ENCODE measurements around the gene PHLPP1. TPM values are rescaled to one million over a fixed set of nuclear protein-coding genes. Genes with fewer than 3 reads are reported as not detected.

The PHLPP1 gene
- total RNA-seq, 2 donors from 2014 or later: 8.6 to 20.8 TPM

GRCh38 chr18:62728254-62728653, 12.9 kb downstream of the PHLPP1 start:
- H3K9me3 ChIP-seq: no peaks in the 10 kb centered on the region
- H3K27me3 ChIP-seq: no peaks in the 10 kb centered on the region
- ATAC-seq (no peak), DNase-seq (no peak)
- H3K4me3 ChIP-seq: no peak overlapping the region
- H3K27ac ChIP-seq: no peak overlapping the region
- H3K36me3 ChIP-seq (replicated peaks in 1 of 2; ENCODE audit: insufficient read depth in 1 of 2, low read depth in 2 of 2): no peaks in the 10 kb centered on the region
- 97 to 100% methylated on average over 2 of the region's 2 CpGs for WGBS, 2 donors
- TF ChIP-seq POLR2A (IDR thresholded peaks at IDR 0.05): no peak
- TF ChIP-seq CTCF (IDR thresholded peaks at IDR 0.05): no peak
- intact Hi-C loops (cut with DNase I): loop anchor here (10.0 kb wide), 1 partner anchor 67 kb away; no protein-coding TSS in a partner anchor
- H3K4me1 ChIP-seq: peaks cover 13% of the 10 kb centered on the region

- 89 to 90% methylated on average over 13 of the region's 13 CpGs for WGBS, 2 donors
- H3K4me3 ChIP-seq: no peak overlapping the region
- no peak overlapping the region for H3K27ac ChIP-seq
- H3K27me3 ChIP-seq: no peaks in the 10 kb centered on the region
- H3K36me3 ChIP-seq (replicated peaks in 1 of 2; ENCODE audit: insufficient read depth in 1 of 2, low read depth in 2 of 2): no peaks in the 10 kb centered on the region
- DNase-seq (no peak), ATAC-seq (no peak)
- peaks cover under 1% of the 10 kb centered on the region for H3K4me1 ChIP-seq
- no peaks in the 10 kb centered on the region for H3K9me3 ChIP-seq
- intact Hi-C loops (cut with DNase I): loop anchor here (10.0 kb wide), 1 partner anchor 65 kb away; no protein-coding TSS in a partner anchor
- TF ChIP-seq POLR2A (IDR thresholded peaks at IDR 0.05) (no peak), CTCF (IDR thresholded peaks at IDR 0.05) (no peak)
These were observed 14.4 kb downstream of the PHLPP1 start for GRCh38 chr18:62729487-62730386.

- Histone ChIP-seq H3K9me3 (no peaks in the 10 kb centered on the region), H3K4me3 (no peak overlapping the region), H3K36me3 (replicated peaks in 1 of 2; ENCODE audit: insufficient read depth in 1 of 2, low read depth in 2 of 2) (no peaks in the 10 kb centered on the region), H3K27me3 (no peaks in the 10 kb centered on the region), H3K4me1 (no peaks in the 10 kb centered on the region), H3K27ac (no peak overlapping the region)
- intact Hi-C loops (cut with DNase I): no loop called here
- TF ChIP-seq POLR2A (IDR thresholded peaks at IDR 0.05): no peak
- TF ChIP-seq CTCF (IDR thresholded peaks at IDR 0.05): no peak
- 85 to 90% methylated on average over 3 of the region's 3 CpGs for WGBS, 2 donors
- ATAC-seq (no peak), DNase-seq (no peak)
These were observed 15.6 kb downstream of the PHLPP1 start for GRCh38 chr18:62730941-62731340.

GRCh38 chr18:62732617-62733016, 17.3 kb downstream of the PHLPP1 start:
- peaks cover 10% of the 10 kb centered on the region for H3K4me1 ChIP-seq
- H3K9me3 ChIP-seq: no peaks in the 10 kb centered on the region
- DNase-seq (no peak), ATAC-seq (no peak)
- TF ChIP-seq POLR2A (IDR thresholded peaks at IDR 0.05) (no peak), CTCF (IDR thresholded peaks at IDR 0.05) (no peak)
- H3K36me3 ChIP-seq (replicated peaks in 1 of 2; ENCODE audit: insufficient read depth in 1 of 2, low read depth in 2 of 2): no peaks in the 10 kb centered on the region
- no peaks in the 10 kb centered on the region for H3K27me3 ChIP-seq
- WGBS, 2 donors: 36 to 90% methylated on average over 1 of the region's 1 CpG
- H3K4me3 ChIP-seq: no peak overlapping the region
- H3K27ac ChIP-seq: no peak overlapping the region
- intact Hi-C loops (cut with DNase I): no loop called here
